ENCODE data around the gene SHC2. TPM values are rescaled to one million over a fixed set of nuclear protein-coding genes. Genes with fewer than 3 reads are reported as not detected.

Gene SHC2
- total RNA-seq, 1 donor from 2014 or later: 35.4 TPM

DNA sequence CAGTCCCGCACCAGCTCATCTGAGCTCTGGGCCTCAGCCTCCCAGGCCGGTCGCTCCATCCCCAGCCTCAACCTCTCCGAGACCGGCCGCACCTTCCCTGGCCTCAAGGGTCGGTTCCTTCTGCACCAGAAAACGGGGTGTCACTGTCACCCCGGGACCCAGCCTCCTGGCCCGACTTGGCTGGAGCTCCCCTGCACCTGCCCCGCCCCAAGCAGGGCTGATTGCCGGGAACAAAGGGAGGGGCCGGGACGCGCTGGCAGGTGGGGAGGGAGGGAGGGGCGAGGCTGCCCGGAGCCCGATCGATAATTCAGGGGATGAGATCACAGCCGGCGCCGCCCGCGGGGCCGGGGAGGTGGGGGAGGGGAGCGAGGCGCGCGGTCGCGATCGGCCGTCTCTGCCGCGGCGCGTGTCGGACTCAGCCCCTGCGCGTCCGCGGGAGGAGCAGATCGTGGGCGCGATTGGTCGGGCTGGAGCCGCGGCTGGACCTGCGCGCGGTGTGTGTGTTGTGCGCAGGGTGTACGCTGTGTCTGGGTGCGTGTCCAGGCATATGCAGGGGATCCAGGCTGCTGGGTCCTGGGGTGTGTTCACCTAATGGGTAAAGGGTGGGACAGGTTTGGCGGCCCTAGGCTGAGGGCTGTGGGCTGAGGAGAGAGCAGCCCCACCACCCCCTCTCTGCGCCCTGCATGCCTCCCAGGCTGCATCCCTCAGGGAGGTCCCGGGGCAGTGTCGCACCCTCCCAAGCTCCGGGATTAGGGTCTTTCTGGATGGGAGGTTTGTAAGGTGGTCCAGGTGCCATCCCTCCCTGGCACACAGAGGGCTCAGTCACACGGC is 1.1 kb upstream of the SHC2 start:
- Mint-ChIP-seq H3K27me3 (peaks cover 8% of the 10 kb centered on the region), H3K4me1 (ENCODE audit: unreplicated experiment) (no peaks in the 10 kb centered on the region), H3K27ac (peak overlapping the region; percentile 81), H3K9me3 (no peaks in the 10 kb centered on the region), H3K4me3 (peak overlapping the region; percentile 88), H3K36me3 (peaks cover 5% of the 10 kb centered on the region)
- TF ChIP-seq, protein P1, sequence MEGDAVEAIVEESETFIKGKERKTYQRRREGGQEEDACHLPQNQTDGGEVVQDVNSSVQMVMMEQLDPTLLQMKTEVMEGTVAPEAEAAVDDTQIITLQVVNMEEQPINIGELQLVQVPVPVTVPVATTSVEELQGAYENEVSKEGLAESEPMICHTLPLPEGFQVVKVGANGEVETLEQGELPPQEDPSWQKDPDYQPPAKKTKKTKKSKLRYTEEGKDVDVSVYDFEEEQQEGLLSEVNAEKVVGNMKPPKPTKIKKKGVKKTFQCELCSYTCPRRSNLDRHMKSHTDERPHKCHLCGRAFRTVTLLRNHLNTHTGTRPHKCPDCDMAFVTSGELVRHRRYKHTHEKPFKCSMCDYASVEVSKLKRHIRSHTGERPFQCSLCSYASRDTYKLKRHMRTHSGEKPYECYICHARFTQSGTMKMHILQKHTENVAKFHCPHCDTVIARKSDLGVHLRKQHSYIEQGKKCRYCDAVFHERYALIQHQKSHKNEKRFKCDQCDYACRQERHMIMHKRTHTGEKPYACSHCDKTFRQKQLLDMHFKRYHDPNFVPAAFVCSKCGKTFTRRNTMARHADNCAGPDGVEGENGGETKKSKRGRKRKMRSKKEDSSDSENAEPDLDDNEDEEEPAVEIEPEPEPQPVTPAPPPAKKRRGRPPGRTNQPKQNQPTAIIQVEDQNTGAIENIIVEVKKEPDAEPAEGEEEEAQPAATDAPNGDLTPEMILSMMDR (conservative IDR thresholded peaks at IDR 0.05): no peak
- no peak for DNase-seq (ENCODE audit: extremely low spot score, unreplicated experiment)

DNA sequence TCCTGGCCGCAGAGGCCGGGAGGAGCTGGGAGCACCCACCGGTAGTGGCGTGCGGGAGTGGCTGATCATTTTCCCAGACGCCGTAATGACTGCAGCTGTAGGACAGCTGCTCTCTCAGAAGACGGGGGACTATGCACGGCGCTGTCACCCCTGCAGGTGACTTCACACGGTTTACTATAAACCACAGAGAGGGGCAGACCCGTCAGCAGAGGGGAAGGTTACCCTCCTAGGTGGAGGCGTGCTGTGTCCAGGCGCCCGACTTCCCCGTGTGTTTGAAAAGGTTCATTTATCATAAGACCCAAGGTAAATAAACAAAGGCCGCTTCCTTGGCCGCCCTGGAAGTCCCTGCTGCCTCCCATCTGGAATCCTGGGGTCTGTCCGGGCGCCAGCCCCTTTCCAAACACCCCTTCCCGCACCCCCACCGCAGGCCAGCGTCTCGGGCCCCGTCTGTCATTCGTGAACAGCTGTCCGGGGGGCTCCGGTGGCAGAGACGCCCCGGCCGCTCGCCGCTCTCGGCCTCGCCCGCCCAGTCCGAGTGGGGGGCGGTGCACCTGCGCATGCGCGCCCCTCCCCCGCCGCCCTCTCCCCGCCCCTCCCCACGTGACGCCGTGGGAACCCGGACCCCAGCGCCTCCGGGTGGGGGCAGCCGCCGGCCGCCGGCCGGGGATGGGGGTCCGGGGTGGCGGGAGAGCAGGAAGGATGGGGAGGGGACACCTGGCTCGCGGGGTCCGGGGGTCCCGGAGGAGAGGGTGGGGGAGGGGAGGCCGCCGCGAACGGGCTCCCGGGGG is 915 bp downstream of the SHC2 start:
- TF ChIP-seq, protein P1 (conservative IDR thresholded peaks at IDR 0.05): no peak
- peak; percentile 84 for DNase-seq (ENCODE audit: extremely low spot score, unreplicated experiment)
- H3K36me3 Mint-ChIP-seq: peaks cover 5% of the 10 kb centered on the region
- H3K27me3 Mint-ChIP-seq: peaks cover 8% of the 10 kb centered on the region
- no peaks in the 10 kb centered on the region for H3K9me3 Mint-ChIP-seq
- peak overlapping the region; percentile 94 for H3K4me3 Mint-ChIP-seq
- peak overlapping the region; percentile 97 for H3K27ac Mint-ChIP-seq
- no peaks in the 10 kb centered on the region for H3K4me1 Mint-ChIP-seq (ENCODE audit: unreplicated experiment)

DNA sequence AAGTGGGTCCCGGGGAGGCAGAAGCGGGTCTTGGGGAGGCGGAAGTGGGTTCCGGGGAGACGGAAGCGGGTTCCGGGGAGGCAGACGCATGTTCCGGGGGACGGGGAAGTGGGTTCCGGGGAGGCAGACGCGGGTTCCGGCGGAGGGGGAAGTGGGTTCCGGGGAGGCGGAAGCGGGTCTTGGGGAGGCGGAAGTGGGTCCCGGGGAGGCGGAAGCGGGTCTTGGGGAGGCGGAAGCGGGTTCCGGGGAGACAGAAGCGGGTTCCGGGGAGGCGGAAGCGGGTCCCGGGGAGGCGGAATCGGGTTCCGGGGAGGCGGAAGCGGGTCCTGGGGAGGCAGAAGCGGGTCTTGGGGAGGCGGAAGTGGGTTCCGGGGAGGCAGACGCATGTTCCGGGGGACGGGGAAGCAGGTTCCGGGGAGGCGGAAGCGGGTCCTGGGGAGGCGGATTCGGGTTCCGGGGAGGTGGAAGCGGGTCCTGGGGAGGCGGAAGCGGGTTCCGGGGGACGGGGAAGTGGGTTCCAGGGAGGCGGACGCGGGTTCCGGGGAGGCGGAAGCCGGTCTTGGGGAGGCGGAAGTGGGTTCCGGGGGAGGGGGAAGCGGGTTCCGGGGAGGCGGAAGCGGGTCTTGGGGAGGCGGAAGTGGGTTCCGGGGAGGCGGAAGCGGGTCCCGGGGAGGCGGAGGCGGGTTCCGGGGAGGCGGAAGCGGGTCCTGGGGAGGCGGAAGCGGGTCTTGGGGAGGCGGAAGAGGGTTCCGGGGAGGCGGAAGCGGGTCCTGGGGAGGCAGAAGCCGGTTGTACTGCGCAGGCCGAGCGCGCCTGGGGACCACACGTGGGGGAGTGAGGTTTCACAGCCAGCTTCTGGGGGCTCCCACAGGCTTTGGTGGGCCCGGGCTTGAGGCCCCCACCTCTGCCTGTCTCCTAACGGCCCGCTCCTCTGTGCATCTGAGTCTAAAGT is 2.5 kb downstream of the SHC2 start:
- H3K9me3 Mint-ChIP-seq: no peaks in the 10 kb centered on the region
- H3K4me3 Mint-ChIP-seq: peak overlapping the region; percentile 20
- DNase-seq (ENCODE audit: extremely low spot score, unreplicated experiment): no peak
- TF ChIP-seq, protein P1 (conservative IDR thresholded peaks at IDR 0.05): no peak
- H3K27me3 Mint-ChIP-seq: peaks cover 8% of the 10 kb centered on the region
- no peak overlapping the region for H3K27ac Mint-ChIP-seq
- H3K36me3 Mint-ChIP-seq: peaks cover 5% of the 10 kb centered on the region
- H3K4me1 Mint-ChIP-seq (ENCODE audit: unreplicated experiment): no peaks in the 10 kb centered on the region

DNA sequence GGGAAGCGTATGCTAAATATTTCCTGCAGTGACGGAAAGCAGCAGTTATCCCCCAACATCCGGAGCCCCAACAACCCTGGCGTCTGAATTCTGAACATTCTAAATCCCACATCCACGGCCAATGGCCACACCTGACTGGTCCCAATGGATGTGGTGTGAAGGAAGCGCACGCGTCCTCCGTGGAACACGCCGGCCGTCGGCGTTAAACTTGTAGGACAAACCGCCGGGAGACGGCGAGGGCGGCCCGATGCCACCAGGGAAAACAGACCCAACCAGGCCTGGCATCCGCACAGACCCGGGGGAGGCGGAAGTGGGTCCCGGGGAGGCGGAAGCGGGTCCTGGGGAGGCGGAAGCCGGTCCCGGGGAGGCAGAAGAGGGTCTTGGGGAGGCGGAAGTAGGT is 3.2 kb downstream of the SHC2 start:
- Mint-ChIP-seq H3K27me3 (peaks cover 8% of the 10 kb centered on the region), H3K9me3 (no peaks in the 10 kb centered on the region), H3K4me3 (peak overlapping the region; percentile 54), H3K36me3 (peaks cover 5% of the 10 kb centered on the region), H3K27ac (no peak overlapping the region), H3K4me1 (ENCODE audit: unreplicated experiment) (no peaks in the 10 kb centered on the region)
- no peak for DNase-seq (ENCODE audit: extremely low spot score, unreplicated experiment)
- TF ChIP-seq, protein P1 (conservative IDR thresholded peaks at IDR 0.05): no peak

DNA sequence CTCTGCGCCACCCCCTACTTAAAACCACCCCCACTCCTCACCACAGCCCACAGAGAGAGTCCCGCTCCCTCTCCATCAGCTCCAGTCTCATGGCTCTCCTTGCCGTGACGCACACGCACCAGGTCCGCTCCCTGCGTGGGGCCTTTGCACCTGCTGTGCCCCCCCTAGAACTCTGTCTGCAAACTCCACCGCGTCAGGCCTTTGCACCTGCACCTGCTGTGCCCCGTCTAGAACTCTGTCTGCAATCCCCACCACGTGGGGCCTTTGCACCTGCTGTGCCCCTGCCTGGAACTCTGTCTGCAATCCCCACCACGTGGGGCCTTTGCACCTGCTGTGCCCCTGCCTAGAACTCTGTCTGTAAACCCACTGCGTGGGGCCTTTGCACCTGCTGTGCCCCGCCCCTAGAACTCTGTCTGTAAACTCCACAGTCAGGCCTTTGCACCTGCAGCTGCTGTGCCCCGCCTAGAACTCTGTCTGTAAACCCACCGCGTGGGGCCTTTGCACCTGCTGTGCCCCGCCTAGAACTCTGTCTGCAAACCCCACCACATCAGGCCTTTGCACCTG is 4.2 kb downstream of the SHC2 start:
- H3K36me3 Mint-ChIP-seq: peaks cover 5% of the 10 kb centered on the region
- DNase-seq (ENCODE audit: extremely low spot score, unreplicated experiment): no peak
- no peaks in the 10 kb centered on the region for H3K4me1 Mint-ChIP-seq (ENCODE audit: unreplicated experiment)
- TF ChIP-seq, protein P1 (conservative IDR thresholded peaks at IDR 0.05): no peak
- H3K27me3 Mint-ChIP-seq: peaks cover 5% of the 10 kb centered on the region
- no peak overlapping the region for H3K27ac Mint-ChIP-seq
- no peaks in the 10 kb centered on the region for H3K9me3 Mint-ChIP-seq
- no peak overlapping the region for H3K4me3 Mint-ChIP-seq

All from type B pancreatic cell (in vitro differentiated cells).